Left forelimb (tissue), 1 donor: ENCODE data around the gene CELA3B.
"Not testable (repeated sequence)": the region's sequence is repeated elsewhere in the genome, so short reads cannot be mapped to it uniquely, and the experiment has no call there.

Source experiments
- DNase-seq: peaks from one replicate; pipeline ENCODE4 v3.0.0-alpha.2; 2018; ENCODE audit warnings: low spot score

The CELA3B gene

DNA sequence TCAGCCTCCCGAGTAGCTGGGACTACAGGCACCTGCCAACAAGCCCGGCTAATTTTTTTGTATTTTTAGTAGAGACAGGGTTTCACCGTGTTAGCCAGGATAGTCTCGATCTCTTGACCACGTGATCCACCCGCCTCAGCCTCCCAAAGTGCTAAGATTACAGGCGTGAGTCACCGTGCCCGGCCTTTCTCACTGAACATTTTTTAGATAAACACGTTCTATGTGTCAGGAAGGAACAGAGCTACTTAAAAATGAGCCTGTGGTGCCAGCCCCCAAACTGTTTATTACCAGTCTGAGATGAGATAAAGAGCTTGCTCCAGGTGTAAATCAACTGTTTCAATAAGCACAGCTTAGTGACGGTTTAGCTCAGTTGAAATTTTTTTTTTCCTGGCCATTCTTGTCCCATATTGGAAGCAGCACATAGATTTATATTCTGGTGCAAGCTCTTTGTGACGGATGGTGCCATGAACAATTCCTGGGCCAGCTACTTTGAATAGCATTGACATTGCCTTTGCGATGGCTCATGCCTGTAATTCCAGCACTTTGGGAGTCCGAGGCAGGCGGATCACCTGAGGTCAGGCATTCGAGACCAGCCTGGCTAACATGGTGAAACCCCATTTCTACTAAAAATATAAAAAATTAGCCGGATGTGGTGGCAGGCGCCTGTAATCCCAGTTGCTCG is 33.7 kb upstream of the CELA3B start:
- not testable (repeated sequence) for DNase-seq

DNA sequence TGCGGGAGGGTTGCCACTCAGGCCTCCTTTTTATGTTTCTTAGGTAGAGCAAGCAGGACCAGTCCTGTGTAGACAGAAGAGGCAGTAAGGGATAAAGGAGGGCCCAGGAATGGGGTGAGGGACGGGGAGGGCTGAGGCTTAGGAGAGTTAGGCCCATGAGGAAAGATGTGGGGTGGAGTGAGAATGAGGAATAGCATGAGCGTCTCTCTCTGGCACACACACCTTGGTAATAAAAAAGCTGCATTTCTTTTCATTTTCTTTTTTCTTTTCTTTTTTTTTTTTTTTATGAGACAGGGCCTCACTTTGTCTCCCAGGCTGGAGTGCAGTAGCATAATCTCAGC is 32.1 kb upstream of the CELA3B start:
- no peak for DNase-seq

DNA sequence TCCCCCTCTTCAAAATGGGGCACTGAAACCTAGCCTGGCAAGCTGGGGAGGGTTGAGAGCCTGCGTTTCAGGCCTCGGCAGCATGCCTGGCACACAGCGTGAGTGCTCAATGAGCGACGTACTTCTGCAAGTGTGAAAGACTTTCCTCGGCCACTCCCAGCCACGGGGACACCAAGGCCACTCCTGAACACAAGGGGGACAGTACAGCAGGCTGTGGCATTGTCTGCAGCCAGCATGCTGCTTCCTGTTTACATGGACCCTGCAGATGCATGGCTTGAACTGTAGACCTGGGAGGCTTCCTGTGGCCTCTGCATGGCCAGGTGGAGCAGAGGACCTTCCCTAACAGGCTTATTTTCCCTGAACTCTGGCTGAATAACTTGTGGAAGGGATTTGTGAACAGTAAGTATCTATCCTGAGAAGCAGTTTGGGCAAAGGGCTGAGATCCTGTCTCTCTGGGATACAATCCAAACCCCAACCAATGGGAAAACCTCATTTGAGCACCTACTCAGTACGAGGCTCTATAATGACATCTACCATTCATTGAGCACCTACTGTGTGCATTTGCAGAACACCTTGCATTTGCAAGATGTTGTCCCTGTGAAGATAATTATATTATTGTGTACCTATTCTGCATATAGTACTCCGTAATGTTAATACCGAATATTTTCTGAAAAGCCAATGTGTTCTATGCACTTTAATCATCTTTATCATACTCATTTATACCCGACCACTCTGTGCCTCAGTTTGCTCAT is 29.8 kb upstream of the CELA3B start:
- DNase-seq: no peak

DNA sequence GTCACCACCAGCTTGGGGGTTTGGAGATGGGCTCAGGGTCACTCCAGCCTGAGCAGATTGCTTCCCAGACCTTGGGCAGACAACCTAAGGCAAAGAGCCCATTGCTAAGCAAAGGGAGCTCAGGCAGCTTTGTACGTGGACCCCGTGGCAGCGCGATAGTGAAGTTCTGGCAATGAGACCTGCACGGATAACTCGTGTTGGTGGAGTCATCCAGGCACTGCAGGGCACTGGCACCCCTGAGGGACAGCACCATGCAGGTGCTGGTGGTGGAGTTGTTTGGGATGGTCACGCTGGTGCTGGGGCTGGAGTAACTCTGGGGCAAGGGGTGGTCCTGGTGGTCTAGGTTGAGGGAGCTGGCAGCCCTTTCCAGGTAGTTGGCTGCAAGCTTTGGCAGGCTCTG is 26.1 kb upstream of the CELA3B start:
- no peak for DNase-seq

DNA sequence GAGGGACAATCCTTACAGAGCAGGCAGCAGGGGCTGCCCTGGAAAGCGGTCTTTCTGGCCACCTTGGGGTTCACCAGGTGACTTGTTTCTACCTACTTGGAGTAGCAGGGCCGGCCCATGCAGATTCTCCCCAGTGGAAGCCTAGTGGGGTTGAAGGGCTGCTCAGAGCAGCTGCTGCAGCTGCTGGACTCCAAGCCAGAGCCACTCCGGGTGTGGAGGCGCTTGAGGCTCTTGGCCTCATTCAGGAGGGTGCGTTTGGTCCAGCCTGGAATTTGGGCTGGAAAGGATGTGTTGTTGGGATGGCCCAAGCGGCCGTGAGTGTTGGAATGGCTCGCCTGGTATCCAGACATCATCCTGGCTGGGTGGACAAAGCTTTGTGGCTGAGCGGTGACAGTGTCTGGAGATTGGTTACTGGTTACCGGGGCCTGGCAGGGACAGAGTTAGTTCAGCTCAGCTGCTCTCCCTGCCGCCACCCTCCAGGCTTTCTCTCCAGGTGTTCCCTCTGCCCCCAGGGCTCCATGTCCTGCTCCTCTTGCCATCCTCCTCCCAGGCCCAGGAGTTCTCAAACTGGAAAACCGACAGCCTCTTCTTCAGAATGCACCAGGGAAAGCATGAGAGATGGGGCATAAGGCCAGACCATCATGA is 25.5 kb upstream of the CELA3B start:
- no peak for DNase-seq

DNA sequence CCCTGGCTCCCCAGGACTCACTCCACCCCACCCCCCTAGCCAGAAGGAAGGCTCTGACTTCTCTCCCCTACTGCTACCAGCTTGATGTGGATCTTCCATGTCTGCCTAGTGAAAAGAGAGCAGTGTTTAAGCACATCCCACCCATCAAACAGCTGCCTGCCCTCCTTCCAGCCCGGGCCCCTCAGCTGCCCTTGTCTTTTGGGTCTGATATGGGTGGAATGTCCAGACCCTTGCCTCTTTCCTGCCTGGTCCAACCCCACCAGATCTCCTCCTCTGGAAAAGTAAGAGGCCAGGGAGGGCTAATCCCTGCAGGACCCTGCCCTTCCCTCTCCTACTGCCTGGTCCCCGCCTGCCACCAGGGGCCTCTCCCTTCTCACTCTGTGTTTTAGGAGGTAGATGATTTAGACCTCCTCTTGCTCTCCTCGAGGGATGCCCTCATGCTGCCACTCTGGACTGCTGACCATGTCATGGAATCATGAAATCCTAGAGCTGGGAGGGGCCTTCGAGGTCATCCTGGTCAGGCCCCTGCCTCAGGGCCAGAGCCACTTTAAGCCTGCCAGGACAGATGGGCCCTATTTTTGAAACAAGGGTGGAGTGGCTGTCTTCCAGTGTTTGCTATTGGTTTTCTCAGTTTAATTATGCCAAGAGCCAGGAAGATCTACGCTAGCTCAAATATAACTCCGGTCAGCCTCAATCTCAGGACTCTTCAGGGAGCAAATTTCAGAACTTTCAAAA is 23.9 kb upstream of the CELA3B start:
- DNase-seq: no peak

DNA sequence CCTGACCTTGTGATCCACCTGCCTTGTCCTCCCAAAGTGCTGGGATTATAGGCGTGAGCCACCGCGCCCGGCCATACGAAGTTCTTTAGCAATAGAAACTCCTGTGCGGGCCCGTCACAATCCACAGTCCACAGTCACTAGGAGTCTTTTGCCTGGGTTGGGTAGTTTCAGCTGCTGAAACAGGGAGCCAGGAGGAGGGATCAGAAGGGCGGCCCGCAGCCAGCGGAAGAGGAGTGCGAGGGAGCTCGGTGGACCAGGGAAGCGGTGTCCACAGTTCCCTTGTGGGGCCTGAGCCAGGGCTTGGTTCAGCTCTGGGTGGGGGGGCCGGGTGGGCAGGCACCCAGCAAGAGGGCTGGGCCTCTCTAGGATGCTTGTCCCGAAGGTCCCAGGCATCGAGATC is 21.8 kb upstream of the CELA3B start:
- DNase-seq: no peak

DNA sequence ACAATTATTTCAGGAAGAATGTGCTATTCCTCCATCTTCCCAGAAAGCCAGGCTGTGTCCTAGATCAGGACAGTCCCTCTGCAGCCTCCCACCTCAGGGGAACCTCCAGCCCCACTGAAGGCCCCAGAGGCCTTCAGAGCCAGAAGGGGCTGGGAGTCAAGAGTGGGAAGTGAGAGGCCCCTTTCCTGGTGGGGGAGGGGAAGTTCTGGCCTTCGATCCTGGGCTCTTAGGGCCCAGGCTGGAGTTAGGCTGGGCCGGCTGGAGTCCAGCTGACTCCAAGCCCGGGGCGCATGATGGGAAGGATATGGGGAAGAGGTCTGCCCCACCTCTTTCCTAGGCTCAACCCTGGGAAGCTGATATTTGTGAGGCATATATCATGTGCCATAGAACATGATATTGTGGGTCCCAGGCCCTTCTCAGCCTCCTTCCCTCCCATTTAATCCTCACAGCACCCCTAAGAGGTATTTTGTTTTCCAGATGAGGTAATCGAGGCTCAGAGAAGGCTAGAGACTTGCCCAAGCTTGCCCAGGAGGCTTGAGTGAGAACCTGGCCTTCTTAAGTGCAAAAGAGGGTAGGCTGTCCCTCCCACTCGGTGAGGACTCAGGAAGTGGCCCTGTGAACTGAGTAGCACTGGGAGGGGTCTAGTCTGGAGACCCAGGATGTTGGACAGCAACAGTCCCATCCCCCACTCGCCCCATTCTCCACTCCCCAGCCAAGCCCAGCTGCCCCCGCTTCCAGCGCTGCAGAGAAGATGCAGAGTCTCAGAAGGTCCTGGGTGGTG is 21.1 kb upstream of the CELA3B start:
- DNase-seq: no peak

DNA sequence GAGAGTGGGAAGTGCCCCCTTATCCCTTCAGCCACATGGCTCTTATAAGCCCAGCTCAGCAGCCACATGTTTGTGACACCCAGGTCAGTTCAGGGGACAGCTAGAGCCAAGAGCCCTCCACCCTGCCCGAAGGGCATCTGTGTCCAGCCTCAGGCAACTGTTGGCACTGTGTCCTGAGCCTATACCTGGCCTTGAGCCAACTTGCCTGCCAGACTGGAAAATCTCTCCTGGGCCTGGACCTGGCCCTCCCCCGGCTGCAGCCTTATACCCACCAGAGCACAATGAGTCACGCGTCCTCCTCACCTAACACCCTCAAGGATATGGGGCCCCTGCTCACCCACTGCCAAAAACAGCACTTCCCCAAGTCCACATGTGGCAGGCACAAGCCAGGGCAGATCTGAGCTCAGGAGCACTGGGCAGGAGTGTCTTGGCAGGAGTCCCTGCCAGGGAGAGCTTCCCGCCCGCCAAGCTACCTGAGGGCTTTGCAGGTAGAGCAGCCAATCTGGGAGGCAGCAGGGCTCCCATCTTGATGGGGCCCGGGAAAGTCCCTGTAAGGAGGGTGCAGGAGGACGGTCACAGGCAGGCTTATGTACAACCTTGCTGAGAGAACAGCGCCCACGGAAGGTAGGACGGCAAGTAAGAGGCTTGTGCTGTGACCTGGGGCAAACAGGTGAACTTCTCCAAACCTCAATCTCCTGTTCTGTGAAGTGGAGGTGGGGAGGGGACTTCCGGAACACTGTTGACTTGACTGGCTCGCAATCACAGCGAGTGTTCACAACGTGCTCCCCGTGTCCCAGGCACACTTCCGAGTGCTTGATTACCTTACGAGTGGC is 19.9 kb upstream of the CELA3B start:
- no peak for DNase-seq

DNA sequence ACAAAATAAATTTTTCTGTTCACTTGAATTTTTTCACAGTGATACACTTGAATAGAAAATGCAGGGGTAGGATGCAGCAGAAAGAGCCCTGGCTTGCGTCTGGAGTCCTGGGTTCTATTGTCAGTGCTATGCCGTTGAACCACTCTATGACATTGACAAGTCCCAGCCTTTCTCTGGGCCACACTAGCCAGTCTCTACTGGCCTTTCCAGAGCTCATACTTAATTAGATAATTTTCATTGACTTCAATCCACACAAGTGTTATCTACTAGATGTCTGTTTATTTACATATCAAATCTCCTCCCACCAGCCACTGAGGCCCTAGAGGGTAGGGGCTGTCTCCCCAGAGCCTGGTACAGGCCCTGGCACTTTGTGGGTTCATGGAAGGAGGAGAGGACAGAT is 15.5 kb upstream of the CELA3B start:
- no peak for DNase-seq

DNA sequence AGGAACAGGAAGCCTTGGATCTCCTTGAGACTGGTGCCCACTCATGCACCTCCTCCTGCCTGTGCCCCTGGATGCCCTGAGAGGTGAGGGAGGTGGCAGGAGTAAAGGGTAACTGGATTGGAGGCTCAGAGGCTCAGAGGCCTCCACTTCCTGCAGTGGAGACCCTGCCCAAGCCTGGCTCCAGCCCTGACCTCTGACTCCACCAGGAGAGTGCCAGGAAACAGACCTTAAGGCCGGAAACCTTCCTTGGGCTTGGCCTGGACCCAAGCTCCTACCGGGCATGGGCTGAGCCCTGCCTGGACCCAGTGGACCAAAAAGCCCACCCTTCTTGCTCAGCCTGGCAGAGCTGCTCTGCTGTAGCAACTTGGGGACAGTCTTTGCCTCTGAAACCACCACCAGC is 15.0 kb upstream of the CELA3B start:
- DNase-seq: no peak

DNA sequence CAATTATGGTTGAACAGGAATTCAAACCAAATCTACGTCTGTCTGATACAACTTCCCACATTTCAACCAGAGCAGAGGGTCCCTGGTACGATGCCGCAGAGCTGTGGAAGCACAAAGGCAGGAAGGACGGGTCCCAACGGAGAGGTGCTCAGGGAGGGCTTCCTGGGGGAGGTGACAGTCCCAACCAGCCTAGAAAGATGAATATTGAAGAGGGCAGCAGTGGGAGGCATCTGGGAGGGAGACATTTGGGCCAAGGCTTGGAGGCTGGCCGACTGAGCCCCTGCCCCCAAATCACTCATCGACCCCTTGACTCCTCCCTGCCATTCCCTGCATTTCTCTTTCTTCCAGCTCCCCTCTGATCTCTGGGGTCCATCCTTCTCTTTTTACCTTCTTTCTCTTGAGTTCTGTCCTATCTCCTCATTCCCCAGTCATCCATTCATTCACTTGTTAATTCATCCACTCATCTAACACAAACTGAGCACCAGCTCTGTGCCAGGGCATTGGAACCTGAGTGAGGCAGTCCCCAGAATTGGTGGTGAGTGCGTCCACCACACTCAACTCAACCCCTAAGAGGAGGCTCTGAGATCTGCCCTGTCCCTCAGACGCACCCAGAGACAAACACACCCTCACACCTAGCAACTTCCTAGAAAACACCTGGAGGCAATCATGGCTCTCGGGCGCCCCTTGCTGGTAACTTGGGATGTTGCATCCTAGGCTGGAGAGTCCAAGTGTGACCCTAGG is 13.2 kb upstream of the CELA3B start:
- DNase-seq: peak; percentile 83

DNA sequence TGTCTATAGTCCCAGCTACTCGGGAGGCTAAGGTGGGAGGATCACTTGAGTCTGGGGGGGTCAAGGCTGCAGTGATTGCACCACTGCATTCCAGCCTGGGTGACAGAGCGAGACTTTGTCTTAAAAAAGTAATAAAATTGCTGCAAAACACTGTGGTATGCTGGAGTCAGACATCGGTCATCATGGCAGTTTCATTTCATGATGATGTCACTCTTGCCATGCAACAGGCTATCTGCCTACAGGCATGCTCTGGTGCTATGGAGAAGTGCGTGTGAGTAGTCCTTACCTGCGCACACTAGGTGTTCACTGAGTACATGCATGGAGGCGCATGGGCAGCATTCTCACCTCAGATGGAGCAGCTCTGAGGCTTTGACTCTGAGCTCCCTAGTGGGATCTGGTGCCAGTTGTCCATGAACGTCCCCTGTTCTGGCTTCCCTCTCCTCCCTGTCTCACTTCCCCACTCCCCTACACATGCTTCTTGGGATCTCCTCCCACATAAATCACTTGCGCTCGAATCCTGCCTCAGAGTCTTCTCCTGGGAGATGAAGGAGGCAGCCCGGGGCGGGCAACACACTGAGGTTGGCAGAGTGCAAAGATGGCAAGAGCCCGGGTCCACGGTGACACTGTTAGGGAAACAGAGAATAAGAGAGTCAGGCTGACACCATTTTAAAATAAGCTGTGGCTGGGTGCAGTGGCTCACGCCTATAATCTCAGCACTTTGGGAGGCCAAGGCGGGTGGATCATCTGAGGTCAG is 10.4 kb upstream of the CELA3B start:
- no peak for DNase-seq

DNA sequence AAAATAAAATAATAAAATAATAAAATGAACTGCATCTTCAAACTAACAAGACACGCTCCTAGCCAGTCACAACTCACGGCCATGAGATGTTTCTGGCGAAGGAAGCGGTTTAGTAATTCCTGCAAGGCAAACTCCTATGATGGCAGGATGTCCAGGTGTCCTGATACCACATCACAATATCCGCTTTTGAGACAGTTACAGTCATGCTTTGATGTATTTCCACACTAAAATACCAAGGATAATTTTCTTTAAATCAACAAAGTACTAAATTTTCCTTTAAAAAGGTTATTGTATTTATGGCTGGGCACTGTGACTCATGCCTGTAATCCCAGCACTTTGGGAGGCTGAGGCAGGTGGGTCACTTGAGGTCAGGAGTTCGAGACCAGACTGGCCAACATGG is 9.6 kb upstream of the CELA3B start:
- not testable (repeated sequence) for DNase-seq

DNA sequence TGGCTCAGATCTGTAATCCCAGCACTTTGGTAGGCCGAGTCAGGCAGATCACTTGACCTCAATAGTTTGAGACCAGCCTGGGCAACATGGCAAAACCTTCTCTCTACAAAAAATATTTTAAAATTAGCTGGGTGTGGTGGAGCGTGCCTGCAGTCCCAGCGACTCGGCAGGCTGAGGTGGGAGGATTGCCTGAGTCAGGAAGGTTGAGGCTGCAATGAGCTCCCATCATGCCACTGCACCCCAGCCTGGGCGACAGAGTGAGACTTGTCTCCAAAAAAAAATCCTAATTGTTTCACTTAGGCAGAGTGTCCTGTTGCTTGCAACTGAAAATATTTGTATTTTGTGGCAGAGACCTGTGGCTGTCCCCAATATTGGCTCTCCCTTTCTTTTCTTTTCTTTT is 7.8 kb upstream of the CELA3B start:
- not testable (repeated sequence) for DNase-seq

DNA sequence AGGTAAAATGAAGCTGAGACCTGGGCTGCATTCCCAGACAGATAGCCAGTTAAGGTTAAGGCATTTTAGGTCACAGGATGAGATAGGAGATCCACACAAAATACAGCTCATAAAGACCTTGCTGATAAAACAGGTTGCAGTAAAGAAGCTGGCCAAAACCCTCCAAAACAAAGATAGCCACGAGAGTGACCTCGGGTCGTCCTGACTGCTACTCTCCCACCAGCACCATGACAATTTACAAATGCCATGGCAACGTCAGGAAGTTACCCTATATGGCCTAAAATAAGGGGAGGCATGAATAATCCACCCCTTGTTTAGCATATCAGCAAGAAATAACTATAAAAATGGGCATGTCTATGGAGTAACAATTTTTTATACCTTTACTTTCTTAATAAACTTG is 6.3 kb upstream of the CELA3B start:
- DNase-seq: not testable (repeated sequence)

DNA sequence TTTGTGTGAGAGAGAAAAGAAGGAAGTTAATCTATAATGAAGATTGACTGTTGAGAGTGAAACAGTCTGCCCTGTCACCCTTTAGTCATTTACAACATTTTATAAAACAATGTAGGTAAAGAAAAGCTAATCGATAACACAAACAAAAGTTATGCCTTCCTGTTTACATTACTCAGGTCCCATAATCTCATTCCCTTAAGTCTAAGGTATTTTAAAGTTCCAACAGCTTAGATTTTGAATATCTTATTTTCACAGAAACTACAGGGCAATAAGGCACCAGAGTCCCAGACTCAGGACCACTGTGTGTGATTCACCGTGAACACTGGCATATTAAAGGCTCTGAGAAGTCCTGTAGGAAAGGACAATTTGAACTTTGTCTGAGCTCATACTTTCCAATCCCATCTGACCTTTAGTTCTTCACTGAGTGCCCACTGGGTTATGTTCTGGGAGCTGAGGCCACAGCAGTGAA is 3.8 kb upstream of the CELA3B start:
- DNase-seq: not testable (repeated sequence)

DNA sequence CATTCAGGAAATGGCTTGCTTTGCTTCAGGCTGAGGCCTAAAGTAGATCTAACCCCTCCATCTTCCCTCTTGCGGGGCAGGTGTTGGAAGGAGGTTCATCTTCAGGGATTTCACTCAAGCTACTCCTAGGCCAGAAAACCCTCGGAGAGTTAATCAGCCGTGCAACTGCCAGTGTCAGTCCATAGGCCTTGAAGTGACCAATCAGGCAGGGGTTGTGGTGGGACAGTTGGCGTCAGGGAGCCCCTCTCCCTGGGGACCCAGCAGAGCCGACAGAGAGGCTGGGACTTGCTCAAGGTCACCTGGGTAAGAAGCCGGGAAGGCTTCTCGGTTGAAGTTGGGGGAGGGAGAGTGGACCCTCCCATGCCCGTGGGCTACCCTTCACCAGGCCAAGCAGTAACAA is 2.9 kb upstream of the CELA3B start:
- DNase-seq: not testable (repeated sequence)

DNA sequence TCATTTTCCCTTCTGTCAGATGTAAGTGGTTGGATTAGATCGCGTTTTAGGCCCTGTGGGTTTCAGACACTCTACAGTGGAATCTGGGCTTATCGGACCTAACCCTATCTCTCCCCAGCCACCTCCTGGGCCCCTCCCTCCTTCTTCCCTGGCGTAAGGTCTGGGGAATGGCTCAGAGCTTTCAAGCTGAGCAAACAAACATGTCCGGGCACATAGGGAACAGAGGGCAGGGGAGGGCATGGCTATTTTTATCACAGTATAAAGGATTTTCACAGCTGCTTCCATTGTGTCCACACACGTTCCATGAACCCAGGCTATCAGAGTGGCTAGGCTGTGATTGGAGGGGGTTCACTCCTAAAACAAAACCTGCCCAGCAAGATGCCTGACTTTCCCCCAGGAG is 2.1 kb upstream of the CELA3B start:
- DNase-seq: not testable (repeated sequence)
